ENCODE results near the gene ID2.

ID2 gene

DNA sequence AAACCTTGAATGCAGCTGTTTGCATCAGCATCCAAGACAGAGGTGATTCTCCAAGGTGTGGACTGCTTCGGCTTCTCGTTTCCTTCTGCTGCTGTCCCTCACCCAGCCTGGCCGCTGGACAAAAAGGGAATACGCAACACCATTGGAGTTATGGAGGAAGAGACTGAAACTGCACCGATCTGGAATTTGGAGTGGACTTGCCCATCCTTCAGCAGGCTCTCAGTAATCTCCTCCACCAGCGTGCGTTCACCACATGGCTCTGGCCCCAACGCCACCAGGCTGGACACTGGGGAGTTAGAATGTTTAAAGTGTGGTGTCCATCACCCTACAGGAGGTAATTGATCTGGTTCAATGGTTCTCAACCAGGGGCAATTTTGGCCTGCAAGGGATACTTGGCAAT, 41.4 kb upstream of the ID2 start:
- no peak overlapping the region for H3K4me3 ChIP-seq (ENCODE audit: low read depth, low read length)
- no peak overlapping the region for H3K27ac ChIP-seq (ENCODE audit: low read depth, low read length)
- H3K27me3 ChIP-seq (ENCODE audit: insufficient read depth, low read length) = no peaks in the 10 kb centered on the region
- H3K79me2 ChIP-seq (ENCODE audit: control insufficient read depth, insufficient read depth, low read length, unreplicated experiment) = no peaks in the 10 kb centered on the region
- no peak overlapping the region for H2AFZ ChIP-seq (ENCODE audit: low read length, unreplicated experiment)
- H3K4me1 ChIP-seq (ENCODE audit: control insufficient read depth, insufficient read depth, low read length, unreplicated experiment) = peaks cover 6% of the 10 kb centered on the region
- H3K36me3 ChIP-seq (ENCODE audit: insufficient read depth, low read length) = no peaks in the 10 kb centered on the region

DNA sequence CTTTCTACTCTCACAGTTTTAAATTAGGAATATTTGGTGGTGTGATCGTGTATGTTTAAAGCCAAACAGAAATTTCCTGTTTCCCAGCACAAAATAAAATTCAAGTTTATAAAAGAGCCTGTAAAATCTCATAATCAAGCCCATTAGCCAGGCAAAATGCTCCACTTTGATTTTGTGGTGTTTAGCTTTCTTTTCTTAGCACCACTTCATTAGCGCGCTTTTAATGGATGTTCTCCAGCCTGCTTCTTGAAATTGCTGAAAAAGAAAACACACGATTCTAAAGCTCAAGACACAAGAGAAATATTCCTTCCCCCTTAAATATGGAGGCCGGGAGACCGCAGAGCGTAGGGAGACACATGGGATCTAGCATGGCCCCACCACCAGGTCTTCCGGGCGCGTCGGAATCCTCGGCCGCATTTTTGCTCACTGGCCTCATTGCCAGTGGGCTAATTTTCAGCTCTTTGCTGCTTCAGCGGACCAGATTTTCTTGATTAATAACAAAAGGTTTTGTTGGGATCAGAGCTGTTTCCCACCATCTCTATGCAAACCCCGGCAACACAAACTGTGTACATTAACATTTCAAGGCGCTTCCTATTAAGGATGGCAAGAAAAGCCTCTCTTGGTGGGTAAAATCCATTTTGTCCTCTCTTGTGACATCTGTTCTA, 40.4 kb upstream of the ID2 start:
- Histone ChIP-seq H3K4me1 (ENCODE audit: control insufficient read depth, insufficient read depth, low read length, unreplicated experiment) (peaks cover 6% of the 10 kb centered on the region), H3K27ac (ENCODE audit: low read depth, low read length) (no peak overlapping the region), H3K27me3 (ENCODE audit: insufficient read depth, low read length) (no peaks in the 10 kb centered on the region), H2AFZ (ENCODE audit: low read length, unreplicated experiment) (no peak overlapping the region), H3K36me3 (ENCODE audit: insufficient read depth, low read length) (no peaks in the 10 kb centered on the region), H3K4me3 (ENCODE audit: low read depth, low read length) (no peak overlapping the region), H3K79me2 (ENCODE audit: control insufficient read depth, insufficient read depth, low read length, unreplicated experiment) (no peaks in the 10 kb centered on the region)

DNA sequence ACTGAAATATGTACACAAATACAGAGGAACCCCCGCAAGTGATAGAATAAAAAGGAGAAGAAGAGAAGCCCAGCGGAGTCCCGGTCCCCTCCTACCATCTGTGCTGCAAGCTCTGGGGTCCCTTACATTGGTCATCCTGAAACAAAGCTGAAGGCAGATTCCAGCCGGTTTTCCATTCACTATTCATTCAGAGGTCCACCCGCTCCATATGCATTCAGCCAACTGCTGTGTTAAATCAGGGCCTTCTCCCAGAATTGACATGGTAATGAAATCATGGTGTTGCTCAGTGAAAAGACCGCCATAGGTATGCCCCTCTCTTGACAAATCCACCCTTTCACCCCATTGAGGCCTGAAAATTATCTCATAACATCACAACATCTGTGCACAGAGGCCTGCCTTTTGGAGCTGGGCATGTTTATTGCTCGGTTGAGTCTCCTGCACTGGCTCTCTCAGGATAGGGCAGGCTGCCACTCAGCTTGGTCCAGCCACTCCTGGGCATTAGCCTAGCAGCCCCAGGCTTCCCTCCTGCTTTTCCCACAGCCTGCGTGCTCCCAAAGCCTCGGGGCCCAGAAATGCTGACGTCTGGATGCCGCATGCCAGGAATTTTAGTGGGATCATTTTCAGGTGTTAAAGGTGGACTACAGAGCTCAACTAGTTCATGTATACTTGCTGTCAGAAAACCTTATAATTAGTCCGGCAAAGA, 39.3 kb upstream of the ID2 start:
- Histone ChIP-seq H2AFZ (ENCODE audit: low read length, unreplicated experiment) (no peak overlapping the region), H3K79me2 (ENCODE audit: control insufficient read depth, insufficient read depth, low read length, unreplicated experiment) (no peaks in the 10 kb centered on the region), H3K27me3 (ENCODE audit: insufficient read depth, low read length) (no peaks in the 10 kb centered on the region), H3K27ac (ENCODE audit: low read depth, low read length) (no peak overlapping the region), H3K36me3 (ENCODE audit: insufficient read depth, low read length) (no peaks in the 10 kb centered on the region), H3K4me3 (ENCODE audit: low read depth, low read length) (no peak overlapping the region), H3K4me1 (ENCODE audit: control insufficient read depth, insufficient read depth, low read length, unreplicated experiment) (no peaks in the 10 kb centered on the region)

DNA sequence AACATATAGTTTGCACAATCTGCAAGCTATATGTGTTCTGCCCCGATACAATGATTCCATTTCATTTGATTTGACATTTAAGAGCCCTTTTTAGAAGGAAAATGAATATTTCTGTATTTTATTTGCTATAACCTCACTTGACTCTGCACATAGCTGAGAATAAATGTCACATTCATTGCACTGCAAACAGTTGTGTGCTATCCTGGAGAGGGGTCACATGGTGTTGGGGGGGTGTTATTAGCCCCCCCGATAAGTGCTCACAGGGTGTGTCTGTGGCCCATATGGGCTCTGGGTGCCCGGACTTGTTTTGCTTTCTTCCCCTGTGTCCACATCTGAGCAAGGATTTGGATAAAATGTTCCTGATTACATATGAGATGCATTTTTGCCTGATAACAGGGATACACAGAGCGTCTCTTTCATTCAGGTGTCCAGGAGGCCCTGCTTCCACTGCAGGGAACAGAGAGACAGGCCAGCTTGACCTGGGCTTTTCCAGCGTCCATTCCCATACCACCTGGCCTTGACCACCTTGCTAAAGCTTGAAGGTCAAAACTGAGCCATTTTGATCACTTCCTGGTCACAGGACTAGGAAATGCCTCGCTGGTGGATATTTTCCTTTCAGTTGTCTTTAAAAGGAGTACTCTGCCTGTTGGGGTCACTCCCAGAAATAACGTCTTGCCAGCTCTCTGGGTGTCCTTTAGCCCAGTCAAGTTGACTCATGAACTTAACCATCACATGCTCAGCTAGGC, 38.4 kb upstream of the ID2 start:
- no peak overlapping the region for H3K27ac ChIP-seq (ENCODE audit: low read depth, low read length)
- no peaks in the 10 kb centered on the region for H3K27me3 ChIP-seq (ENCODE audit: insufficient read depth, low read length)

DNA sequence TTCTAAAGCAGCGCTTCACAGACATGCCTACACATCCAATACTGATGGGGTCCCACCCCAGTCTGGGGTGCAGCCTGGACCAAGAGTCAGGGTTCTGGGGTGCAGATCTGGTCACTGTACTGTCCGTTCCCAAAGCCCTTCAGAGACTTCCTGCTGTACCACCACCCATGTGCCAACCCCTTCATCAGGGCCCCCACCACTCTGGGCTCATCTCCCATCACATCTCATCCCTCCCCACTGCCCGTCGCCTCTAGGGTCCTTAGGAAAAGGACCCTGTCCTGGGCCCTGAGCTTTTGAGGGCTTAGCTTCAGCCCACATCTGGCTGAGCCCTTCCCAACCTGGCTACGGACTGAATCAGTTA, 37.9 kb upstream of the ID2 start:
- H3K36me3 ChIP-seq (ENCODE audit: insufficient read depth, low read length) = no peaks in the 10 kb centered on the region
- H2AFZ ChIP-seq (ENCODE audit: low read length, unreplicated experiment) = no peak overlapping the region
- no peaks in the 10 kb centered on the region for H3K4me1 ChIP-seq (ENCODE audit: control insufficient read depth, insufficient read depth, low read length, unreplicated experiment)
- no peak overlapping the region for H3K27ac ChIP-seq (ENCODE audit: low read depth, low read length)
- no peaks in the 10 kb centered on the region for H3K27me3 ChIP-seq (ENCODE audit: insufficient read depth, low read length)
- H3K4me3 ChIP-seq (ENCODE audit: low read depth, low read length) = no peak overlapping the region
- H3K79me2 ChIP-seq (ENCODE audit: control insufficient read depth, insufficient read depth, low read length, unreplicated experiment) = no peaks in the 10 kb centered on the region

More for the DNA sequence above, 38.4 kb upstream of the ID2 start:
- Histone ChIP-seq H2AFZ (ENCODE audit: low read length, unreplicated experiment) (no peak overlapping the region), H3K79me2 (ENCODE audit: control insufficient read depth, insufficient read depth, low read length, unreplicated experiment) (no peaks in the 10 kb centered on the region), H3K36me3 (ENCODE audit: insufficient read depth, low read length) (no peaks in the 10 kb centered on the region), H3K4me3 (ENCODE audit: low read depth, low read length) (no peak overlapping the region), H3K4me1 (ENCODE audit: control insufficient read depth, insufficient read depth, low read length, unreplicated experiment) (no peaks in the 10 kb centered on the region)

DNA sequence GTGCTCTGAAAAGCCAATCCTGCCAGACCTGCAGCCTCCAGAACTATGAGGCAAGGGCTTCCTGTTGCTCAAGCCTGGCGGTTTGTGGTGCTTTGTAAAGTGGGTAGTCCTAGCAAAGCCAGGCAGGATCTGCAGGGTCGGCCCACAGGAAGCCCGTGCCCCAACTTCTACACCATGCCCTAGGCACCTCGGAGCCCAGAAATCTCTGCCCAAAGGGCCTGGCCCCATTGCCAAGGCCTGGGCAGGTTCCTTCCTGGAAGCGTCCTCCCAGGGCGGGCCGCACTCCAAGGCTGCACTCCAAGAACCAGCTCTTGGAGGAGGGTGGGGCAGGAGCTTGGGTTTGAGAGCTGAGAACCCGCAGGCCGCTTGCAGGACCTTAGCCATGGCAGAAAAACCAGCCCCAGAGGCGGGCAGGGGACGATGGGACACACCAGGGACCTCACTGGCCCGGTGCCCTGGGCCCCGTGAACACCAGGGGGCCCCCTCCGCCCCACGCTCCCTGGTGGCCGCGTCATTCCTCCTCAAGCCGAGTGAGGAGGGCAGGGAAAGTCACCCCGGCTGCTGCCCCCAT, 37.2 kb upstream of the ID2 start:
- no peak overlapping the region for H3K4me3 ChIP-seq (ENCODE audit: low read depth, low read length)
- H3K36me3 ChIP-seq (ENCODE audit: insufficient read depth, low read length) = no peaks in the 10 kb centered on the region
- no peak overlapping the region for H3K27ac ChIP-seq (ENCODE audit: low read depth, low read length)
- no peaks in the 10 kb centered on the region for H3K4me1 ChIP-seq (ENCODE audit: control insufficient read depth, insufficient read depth, low read length, unreplicated experiment)
- no peak overlapping the region for H2AFZ ChIP-seq (ENCODE audit: low read length, unreplicated experiment)
- H3K27me3 ChIP-seq (ENCODE audit: insufficient read depth, low read length) = no peaks in the 10 kb centered on the region
- no peaks in the 10 kb centered on the region for H3K79me2 ChIP-seq (ENCODE audit: control insufficient read depth, insufficient read depth, low read length, unreplicated experiment)

DNA sequence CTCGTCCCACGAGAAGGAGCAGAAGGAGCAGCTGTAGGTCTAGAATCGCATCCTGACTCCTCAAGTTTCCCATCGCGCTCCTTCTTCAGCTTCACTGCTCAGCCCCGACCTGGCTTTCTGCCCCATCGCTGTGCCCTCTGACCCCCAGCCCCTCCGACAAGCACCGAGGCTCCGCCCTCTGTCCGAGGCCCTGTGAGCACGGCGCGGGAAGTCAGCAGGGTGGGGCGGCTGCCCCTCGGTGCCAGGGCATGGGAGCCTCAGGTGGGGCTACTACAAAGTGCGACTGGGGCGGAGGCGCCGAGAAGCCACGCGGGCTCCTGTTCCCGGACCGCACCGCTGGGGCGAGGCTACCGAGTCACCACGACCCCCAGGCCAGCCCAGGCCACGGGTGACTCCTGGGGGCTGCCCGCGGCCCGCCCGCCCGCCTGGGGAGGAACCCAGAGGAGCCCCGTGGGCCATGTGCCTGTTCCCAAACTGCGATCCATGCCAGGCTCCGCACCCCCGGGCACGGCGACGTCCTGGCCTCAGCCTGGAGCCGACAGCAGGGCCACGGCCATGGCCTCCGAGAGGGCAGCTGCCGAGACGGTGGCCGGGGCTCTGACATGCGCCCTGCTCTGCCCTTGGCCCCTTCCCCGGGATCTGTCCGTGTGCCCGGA, 36.6 kb upstream of the ID2 start:
- no peak overlapping the region for H3K4me3 ChIP-seq (ENCODE audit: low read depth, low read length)
- H3K27ac ChIP-seq (ENCODE audit: low read depth, low read length) = no peak overlapping the region
- no peaks in the 10 kb centered on the region for H3K27me3 ChIP-seq (ENCODE audit: insufficient read depth, low read length)
- no peak overlapping the region for H2AFZ ChIP-seq (ENCODE audit: low read length, unreplicated experiment)
- no peaks in the 10 kb centered on the region for H3K4me1 ChIP-seq (ENCODE audit: control insufficient read depth, insufficient read depth, low read length, unreplicated experiment)
- H3K79me2 ChIP-seq (ENCODE audit: control insufficient read depth, insufficient read depth, low read length, unreplicated experiment) = no peaks in the 10 kb centered on the region
- no peaks in the 10 kb centered on the region for H3K36me3 ChIP-seq (ENCODE audit: insufficient read depth, low read length)

DNA sequence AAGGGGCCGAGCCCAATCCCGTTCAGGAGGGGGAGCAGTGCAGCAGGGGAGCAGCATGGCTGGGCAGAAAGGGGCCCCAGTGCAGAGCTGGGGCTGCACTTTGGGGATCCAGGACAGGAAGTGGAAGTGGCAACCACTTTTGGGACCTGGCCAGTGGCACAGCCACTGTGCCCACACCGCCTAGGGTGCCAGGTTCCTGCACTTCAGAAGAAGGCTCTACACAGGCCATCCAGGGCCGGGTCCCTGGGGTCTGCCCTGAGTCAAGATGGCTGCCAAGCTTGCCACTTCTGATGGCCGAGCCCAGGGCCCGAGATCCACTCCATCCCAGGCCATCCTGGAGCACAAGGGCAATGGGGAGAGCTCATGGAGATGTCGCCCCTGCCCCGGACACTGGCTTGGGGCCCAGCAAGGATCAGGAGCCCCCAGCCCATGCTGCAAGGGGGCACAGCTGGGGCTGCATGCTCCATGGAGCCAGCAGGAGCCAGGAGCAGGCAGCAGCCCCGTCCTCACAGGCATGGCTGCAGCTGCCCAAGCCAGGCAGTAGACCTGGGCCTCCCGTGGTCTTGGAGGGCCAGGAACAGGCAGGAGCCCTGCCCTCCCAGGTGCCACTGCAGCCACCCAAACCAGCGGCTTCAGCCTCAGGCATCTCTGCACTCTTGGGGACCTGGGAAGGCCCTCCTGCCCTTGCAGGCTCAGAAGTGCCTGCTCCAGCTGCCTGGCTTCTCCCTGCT, 35.0 kb upstream of the ID2 start:
- no peak overlapping the region for H2AFZ ChIP-seq (ENCODE audit: low read length, unreplicated experiment)
- no peaks in the 10 kb centered on the region for H3K36me3 ChIP-seq (ENCODE audit: insufficient read depth, low read length)
- no peak overlapping the region for H3K4me3 ChIP-seq (ENCODE audit: low read depth, low read length)
- no peaks in the 10 kb centered on the region for H3K4me1 ChIP-seq (ENCODE audit: control insufficient read depth, insufficient read depth, low read length, unreplicated experiment)
- H3K79me2 ChIP-seq (ENCODE audit: control insufficient read depth, insufficient read depth, low read length, unreplicated experiment) = no peaks in the 10 kb centered on the region
- H3K27ac ChIP-seq (ENCODE audit: low read depth, low read length) = no peak overlapping the region
- no peaks in the 10 kb centered on the region for H3K27me3 ChIP-seq (ENCODE audit: insufficient read depth, low read length)

DNA sequence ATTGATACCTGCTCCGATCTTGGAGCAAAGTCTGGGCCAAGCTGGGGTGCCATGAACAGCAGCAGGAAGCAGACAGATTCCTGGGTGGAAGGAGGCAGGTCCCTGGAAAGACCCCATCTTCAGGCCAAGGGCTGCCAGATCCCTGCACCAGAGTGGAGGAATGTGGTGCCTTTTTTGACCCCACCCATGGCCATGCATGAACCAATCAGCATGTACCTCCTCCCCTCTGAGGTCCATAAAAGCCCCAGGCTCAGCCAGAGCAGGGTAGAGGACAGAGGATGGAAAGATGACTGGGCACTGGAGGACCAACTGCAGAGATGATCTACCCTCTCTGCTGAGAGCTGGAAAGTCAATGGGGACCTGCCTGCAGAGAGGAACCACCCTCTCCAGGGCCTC, 34.4 kb upstream of the ID2 start:
- Histone ChIP-seq H3K4me3 (ENCODE audit: low read depth, low read length) (no peak overlapping the region), H3K27me3 (ENCODE audit: insufficient read depth, low read length) (no peaks in the 10 kb centered on the region), H3K4me1 (ENCODE audit: control insufficient read depth, insufficient read depth, low read length, unreplicated experiment) (no peaks in the 10 kb centered on the region), H3K79me2 (ENCODE audit: control insufficient read depth, insufficient read depth, low read length, unreplicated experiment) (no peaks in the 10 kb centered on the region), H3K36me3 (ENCODE audit: insufficient read depth, low read length) (no peaks in the 10 kb centered on the region), H3K27ac (ENCODE audit: low read depth, low read length) (no peak overlapping the region), H2AFZ (ENCODE audit: low read length, unreplicated experiment) (no peak overlapping the region)
